ENCODE measurements around the gene GAPDH. TPM values are rescaled to one million over a fixed set of nuclear protein-coding genes. Genes with fewer than 3 reads are reported as not detected.

Gene GAPDH
- polyA plus RNA-seq, 3 donors, result 2,879 to 3,427 (median 3,223) TPM

DNA sequence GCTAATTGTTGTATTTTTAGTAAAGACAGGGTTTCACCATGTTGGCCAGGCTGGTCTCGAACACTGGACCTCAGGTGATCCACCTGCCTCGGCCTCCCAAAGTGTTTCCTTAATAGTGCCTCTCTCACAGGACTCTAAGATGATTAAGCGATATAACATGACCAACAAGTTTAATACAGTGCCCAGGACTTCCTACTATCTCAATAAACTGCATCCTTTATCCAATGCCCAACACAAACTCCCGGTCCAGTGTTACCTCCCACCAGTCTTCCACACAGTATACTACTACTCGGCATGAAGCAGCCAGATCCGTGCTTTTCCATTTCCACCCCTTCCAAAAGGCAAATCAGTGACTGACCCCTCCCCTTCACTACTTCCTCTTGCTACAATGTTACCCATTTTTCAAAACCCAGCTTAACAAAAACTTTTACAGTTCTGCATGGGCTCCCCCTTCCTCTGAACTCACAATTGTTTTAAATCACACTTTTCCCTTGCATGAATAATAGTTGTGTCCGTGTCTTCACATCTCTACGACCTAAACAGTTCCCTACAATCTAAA, 32.9 kb downstream of the GAPDH start:
- H3K79me2 ChIP-seq (ENCODE audit: insufficient read depth, low read length), result peaks cover 57% of the 10 kb centered on the region
- peak overlapping the region; percentile 82 for H2AFZ ChIP-seq (ENCODE audit: insufficient read depth, low read depth, low read length, poor library complexity, severe bottlenecking)
- Mint-ChIP-seq H3K27me3 (ENCODE audit: low read depth in 3 of 3) (peaks cover 0 to 2% (median 0%) of the 10 kb centered on the region in 3 donors), H3K9me3 (no peaks in the 10 kb centered on the region), H3K36me3 (peaks cover 64 to 73% of the 10 kb centered on the region in 2 donors), H3K4me1 (peaks cover 31% of the 10 kb centered on the region), H3K27ac (peak overlapping the region; percentile 92 to 98 (median 95)), H3K4me3 (peak overlapping the region; percentile 98 to 99)
- peak overlapping the region; percentile 48 to 90 (median 67) for H3K4me3 ChIP-seq (replicated peaks in 1 of 3; ENCODE audit: low read depth in 2 of 3, low read length in 3 of 3)
- H3K4me2 ChIP-seq (replicated peaks; ENCODE audit: extremely low read depth, low read length, poor library complexity, severe bottlenecking), result peak overlapping the region; percentile 97
- TF ChIP-seq, protein P1, sequence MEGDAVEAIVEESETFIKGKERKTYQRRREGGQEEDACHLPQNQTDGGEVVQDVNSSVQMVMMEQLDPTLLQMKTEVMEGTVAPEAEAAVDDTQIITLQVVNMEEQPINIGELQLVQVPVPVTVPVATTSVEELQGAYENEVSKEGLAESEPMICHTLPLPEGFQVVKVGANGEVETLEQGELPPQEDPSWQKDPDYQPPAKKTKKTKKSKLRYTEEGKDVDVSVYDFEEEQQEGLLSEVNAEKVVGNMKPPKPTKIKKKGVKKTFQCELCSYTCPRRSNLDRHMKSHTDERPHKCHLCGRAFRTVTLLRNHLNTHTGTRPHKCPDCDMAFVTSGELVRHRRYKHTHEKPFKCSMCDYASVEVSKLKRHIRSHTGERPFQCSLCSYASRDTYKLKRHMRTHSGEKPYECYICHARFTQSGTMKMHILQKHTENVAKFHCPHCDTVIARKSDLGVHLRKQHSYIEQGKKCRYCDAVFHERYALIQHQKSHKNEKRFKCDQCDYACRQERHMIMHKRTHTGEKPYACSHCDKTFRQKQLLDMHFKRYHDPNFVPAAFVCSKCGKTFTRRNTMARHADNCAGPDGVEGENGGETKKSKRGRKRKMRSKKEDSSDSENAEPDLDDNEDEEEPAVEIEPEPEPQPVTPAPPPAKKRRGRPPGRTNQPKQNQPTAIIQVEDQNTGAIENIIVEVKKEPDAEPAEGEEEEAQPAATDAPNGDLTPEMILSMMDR (IDR thresholded peaks at IDR 0.05), result no peak
- peak overlapping the region in 1 of 2 donors; percentile 85 for H3K27ac ChIP-seq (ENCODE audit: low read depth in 1 of 2, low read length in 2 of 2)
- peaks cover 15 to 30% of the 10 kb centered on the region in 2 donors for H3K4me1 ChIP-seq (ENCODE audit: control insufficient read depth in 1 of 2, insufficient read depth in 2 of 2, low read length in 2 of 2)
- H3K36me3 ChIP-seq (replicated peaks in 1 of 2; ENCODE audit: control insufficient read depth in 1 of 2, insufficient read depth in 2 of 2, low read length in 2 of 2), result peaks cover 41 to 65% of the 10 kb centered on the region in 2 donors
- H3K27me3 ChIP-seq (ENCODE audit: control insufficient read depth in 2 of 2, insufficient read depth in 2 of 2, low read length in 2 of 2), result no peaks in the 10 kb centered on the region
- peak overlapping the region; percentile 75 for H3K9ac ChIP-seq (ENCODE audit: insufficient read depth, low read length, poor library complexity, severe bottlenecking)
- no peaks in the 10 kb centered on the region for H3K9me3 ChIP-seq (replicated peaks in 1 of 2; ENCODE audit: control insufficient read depth in 1 of 2, insufficient read depth in 1 of 2, low read length in 2 of 2)
- intact Hi-C loops (cut with micrococcal nuclease), result loop anchor here in 1 of 2 donors (10.0 kb wide), 1 partner anchor 118 kb away; the partner anchor contains the start of gene ZNF384
- WGBS (ENCODE audit: insufficient coverage), result 62% methylated on average over 6 of the region's 8 CpGs
- peak in 2 of 3 donors; percentile 30 to 39 for DNase-seq
- H4K20me1 ChIP-seq (ENCODE audit: insufficient read depth, low read length), result peaks cover 27% of the 10 kb centered on the region

DNA sequence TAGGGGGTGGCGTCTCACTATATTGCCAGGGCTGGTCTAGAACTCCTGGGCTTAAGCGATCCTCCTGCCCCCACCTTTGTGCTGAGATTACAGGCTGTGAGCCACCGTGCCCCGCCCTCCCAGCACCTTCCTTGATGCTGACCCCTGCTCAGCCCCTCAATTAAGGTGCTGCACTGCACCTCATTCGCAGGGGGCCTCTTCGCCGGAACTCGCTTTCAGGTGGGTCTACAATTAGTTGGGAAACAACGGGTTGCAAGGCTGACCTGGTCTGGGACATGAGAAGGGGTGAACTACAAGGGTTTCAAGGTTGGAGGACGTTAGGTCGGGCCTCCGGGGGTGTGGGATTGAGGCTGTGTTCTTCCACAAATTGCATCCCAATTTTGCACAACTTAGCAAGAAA, 35.0 kb downstream of the GAPDH start:
- peaks cover 64 to 76% of the 10 kb centered on the region in 2 donors for H3K36me3 Mint-ChIP-seq
- H3K9me3 Mint-ChIP-seq, result no peaks in the 10 kb centered on the region
- 97% methylated on average over 4 of the region's 12 CpGs for WGBS (ENCODE audit: insufficient coverage)
- Histone ChIP-seq H3K27ac (ENCODE audit: low read depth in 1 of 2, low read length in 2 of 2) (no peak overlapping the region), H3K9me3 (replicated peaks in 1 of 2; ENCODE audit: control insufficient read depth in 1 of 2, insufficient read depth in 1 of 2, low read length in 2 of 2) (no peaks in the 10 kb centered on the region), H3K4me3 (replicated peaks in 1 of 3; ENCODE audit: low read depth in 2 of 3, low read length in 3 of 3) (no peak overlapping the region), H3K4me2 (replicated peaks; ENCODE audit: extremely low read depth, low read length, poor library complexity, severe bottlenecking) (no peak overlapping the region), H4K20me1 (ENCODE audit: insufficient read depth, low read length) (peaks cover 12% of the 10 kb centered on the region), H3K36me3 (replicated peaks in 1 of 2; ENCODE audit: control insufficient read depth in 1 of 2, insufficient read depth in 2 of 2, low read length in 2 of 2) (peaks cover 48 to 74% of the 10 kb centered on the region in 2 donors), H2AFZ (ENCODE audit: insufficient read depth, low read depth, low read length, poor library complexity, severe bottlenecking) (no peak overlapping the region), H3K4me1 (ENCODE audit: control insufficient read depth in 1 of 2, insufficient read depth in 2 of 2, low read length in 2 of 2) (peaks cover 15 to 30% of the 10 kb centered on the region in 2 donors), H3K9ac (ENCODE audit: insufficient read depth, low read length, poor library complexity, severe bottlenecking) (no peak overlapping the region), H3K79me2 (ENCODE audit: insufficient read depth, low read length) (peaks cover 39% of the 10 kb centered on the region), H3K27me3 (ENCODE audit: control insufficient read depth in 2 of 2, insufficient read depth in 2 of 2, low read length in 2 of 2) (no peaks in the 10 kb centered on the region)
- TF ChIP-seq, protein P1 (IDR thresholded peaks at IDR 0.05), result no peak
- no peak for DNase-seq
- H3K27ac Mint-ChIP-seq, result peak overlapping the region in 1 of 7 donors; percentile 21
- intact Hi-C loops (cut with micrococcal nuclease), result loop anchor here in 1 of 2 donors (10.0 kb wide), 1 partner anchor 115 kb away; the partner anchor contains the start of gene ZNF384
- peak overlapping the region in 1 of 2 donors; percentile 99 for H3K4me3 Mint-ChIP-seq
- H3K4me1 Mint-ChIP-seq, result peaks cover 26% of the 10 kb centered on the region
- H3K27me3 Mint-ChIP-seq (ENCODE audit: low read depth in 3 of 3), result peaks cover 0 to 2% (median 0%) of the 10 kb centered on the region in 3 donors

Measured in CD14-positive monocyte (primary cell).